Tibial nerve (tissue), 4 donors: Measurements from ENCODE around the gene ADAMTS17. TPM values are rescaled to one million over a fixed set of nuclear protein-coding genes. Genes with fewer than 3 reads are reported as not detected.

ENCODE experiments used
- DNase-seq, 2 donors: peaks; one replicate each; pipeline ENCODE4 v3.0.0-alpha.2; 2019; ENCODE audit warnings: low spot score in 2 of 2
- H3K27ac ChIP-seq, 4 donors: fragments of 200-600 bp; sonication (generic) in 3 of 4; one replicate each; pipeline ENCODE4 v1.5.1; 2017 to 2019; ENCODE audit warnings: mild to moderate bottlenecking in 1 of 4
- H3K27me3 ChIP-seq, 2 donors: fragments of 200-600 bp; sonication (generic) in 1 of 2; one replicate each; pipeline versions ENCODE4 v1.5.1 to v1.6.0; 2017 to 2019
- H3K36me3 ChIP-seq, 3 donors: fragments of 200-600 bp; sonication (generic); one replicate each; pipeline ENCODE4 v1.5.1; 2018 to 2019
- H3K4me1 ChIP-seq, 4 donors: fragments of 200-600 bp; sonication (generic) in 3 of 4; one replicate each; pipeline ENCODE4 v1.5.1; 2017 to 2019
- H3K4me3 ChIP-seq, 4 donors: fragments of 200-600 bp; sonication (generic) in 3 of 4; one replicate each; pipeline ENCODE4 v1.5.1; 2017 to 2019; ENCODE audit warnings: mild to moderate bottlenecking in 1 of 4, moderate library complexity in 1 of 4
- H3K9me3 ChIP-seq, 4 donors: fragments of 200-600 bp; sonication (generic) in 3 of 4; one replicate each; pipeline ENCODE4 v1.5.1; 2017 to 2019
- CTCF ChIP-seq, 5 experiments: fragments of 200-600 bp in 3 of 5; fragments of 450-650 bp in 2 of 5; sonication (generic) in 3 of 5; IDR thresholded peaks; one replicate each; pipeline ENCODE4 v1.5.1; 2016 to 2019; ENCODE audit warnings: antibody characterized with exemption in 5 of 5, mild to moderate bottlenecking in 3 of 5, moderate library complexity in 2 of 5
- EP300 ChIP-seq, 2 donors: sonication (generic); formaldehyde crosslinking; IDR thresholded peaks; one replicate each; pipeline ENCODE4 v1.6.1; 2017; ENCODE audit warnings: antibody characterized with exemption in 2 of 2, mild to moderate bottlenecking in 1 of 2
- POLR2A ChIP-seq, 2 donors: fragments of 450-650 bp; IDR thresholded peaks; one replicate each; pipeline ENCODE4 v1.6.1; 2017; ENCODE audit warnings: antibody characterized with exemption in 2 of 2, mild to moderate bottlenecking in 2 of 2, moderate library complexity in 2 of 2
- WGBS, 2 donors: methylation state at CpG; one replicate each; pipeline ENCODE4 v1.1.5; 2018; 5-methylcytosine and 5-hydroxymethylcytosine counted together
- total RNA-seq, 4 donors: library from RNA; depleted of rRNA; stranded (reverse); fragments of >200 nt; gene quantifications; one replicate each; pipeline ENCODE4 v1.1.0, GENCODE V29; 2016

Gene ADAMTS17
- total RNA-seq, 4 donors from 2014 or later: 0.66 to 5.5 (median 3.7) TPM

GRCh38 chr15:100346866-100347512 lies 5.2 kb upstream of the ADAMTS17 start:
- no peaks in the 10 kb centered on the region for H3K27me3 ChIP-seq
- no peak overlapping the region for H3K4me3 ChIP-seq
- H3K27ac ChIP-seq: peak overlapping the region in 1 of 4 donors; percentile 52
- no peaks in the 10 kb centered on the region for H3K9me3 ChIP-seq
- WGBS, 2 donors: 87 to 94% methylated on average over 2 of the region's 2 CpGs
- H3K4me1 ChIP-seq: peaks cover 0 to 25% (median 5%) of the 10 kb centered on the region in 4 donors
- no peak for DNase-seq
- no peak for TF ChIP-seq POLR2A (IDR thresholded peaks at IDR 0.05)
- no peak for TF ChIP-seq CTCF (IDR thresholded peaks at IDR 0.05)
- peak in 1 of 2 donors; percentile 49 for TF ChIP-seq EP300 (IDR thresholded peaks at IDR 0.05)
- no peaks in the 10 kb centered on the region for H3K36me3 ChIP-seq

GRCh38 chr15:100345438-100345837 lies 3.7 kb upstream of the ADAMTS17 start:
- DNase-seq: no peak
- Histone ChIP-seq H3K36me3 (no peaks in the 10 kb centered on the region), H3K4me3 (no peak overlapping the region), H3K4me1 (peaks cover 0 to 23% (median 5%) of the 10 kb centered on the region in 4 donors), H3K27ac (no peak overlapping the region), H3K27me3 (peaks cover 0 to 4% of the 10 kb centered on the region in 2 donors), H3K9me3 (no peaks in the 10 kb centered on the region)
- WGBS, 2 donors: 72 to 76% methylated on average over 3 of the region's 3 CpGs
- TF ChIP-seq EP300 (IDR thresholded peaks at IDR 0.05) (no peak), POLR2A (IDR thresholded peaks at IDR 0.05) (no peak), CTCF (IDR thresholded peaks at IDR 0.05) (no peak)

- TF ChIP-seq POLR2A (IDR thresholded peaks at IDR 0.05) (no peak), CTCF (IDR thresholded peaks at IDR 0.05) (no peak), EP300 (IDR thresholded peaks at IDR 0.05) (no peak)
- no peak for DNase-seq
- no peak overlapping the region for H3K27ac ChIP-seq
- no peaks in the 10 kb centered on the region for H3K36me3 ChIP-seq
- H3K4me1 ChIP-seq: peaks cover 0 to 24% (median 1%) of the 10 kb centered on the region in 4 donors
- H3K4me3 ChIP-seq: no peak overlapping the region
- WGBS, 2 donors: 91% methylated on average over 3 of the region's 3 CpGs
- no peaks in the 10 kb centered on the region for H3K9me3 ChIP-seq
- H3K27me3 ChIP-seq: peaks cover 0 to 6% of the 10 kb centered on the region in 2 donors
Measured at GRCh38 chr15:100343251-100343650, 1.5 kb upstream of the ADAMTS17 start.

GRCh38 chr15:100341239-100341749 lies 481 bp downstream of the ADAMTS17 start:
- Histone ChIP-seq H3K4me3 (peak overlapping the region; percentile 50 to 85 (median 68)), H3K9me3 (no peaks in the 10 kb centered on the region), H3K27me3 (peaks cover 0 to 6% of the 10 kb centered on the region in 2 donors), H3K27ac (peak overlapping the region in 2 of 4 donors; percentile 51 to 67), H3K4me1 (peaks cover 0 to 24% (median 1%) of the 10 kb centered on the region in 4 donors), H3K36me3 (no peaks in the 10 kb centered on the region)
- DNase-seq: no peak
- TF ChIP-seq EP300 (IDR thresholded peaks at IDR 0.05) (no peak), POLR2A (IDR thresholded peaks at IDR 0.05) (no peak), CTCF (IDR thresholded peaks at IDR 0.05) (no peak)
- WGBS, 2 donors: 0 to 1% methylated on average over 4 to 35 of the region's 95 CpGs

- H3K27ac ChIP-seq: no peak overlapping the region
Measured at GRCh38 chr15:100340721-100341238, 995 bp downstream of the ADAMTS17 start.

More at GRCh38 chr15:100340721-100341238, 995 bp downstream of the ADAMTS17 start:
- no peaks in the 10 kb centered on the region for H3K36me3 ChIP-seq
- peaks cover 0 to 24% (median 1%) of the 10 kb centered on the region in 4 donors for H3K4me1 ChIP-seq
- peak overlapping the region in 3 of 4 donors; percentile 33 to 85 (median 76) for H3K4me3 ChIP-seq
- H3K27me3 ChIP-seq: peaks cover 0 to 6% of the 10 kb centered on the region in 2 donors
- TF ChIP-seq EP300 (IDR thresholded peaks at IDR 0.05) (no peak), POLR2A (IDR thresholded peaks at IDR 0.05) (no peak), CTCF (IDR thresholded peaks at IDR 0.05) (no peak)
- H3K9me3 ChIP-seq: no peaks in the 10 kb centered on the region
- no peak for DNase-seq
- WGBS, 2 donors: 14 to 63% methylated on average over 9 to 39 of the region's 56 CpGs
